GM19328 (cell line): Measurements from ENCODE around the gene MNX1.

Experiments
- ATAC-seq: cut with Tn5 transposase; IDR thresholded peaks from one replicate; pipeline ENCODE4 v1.9.1; 2021; ENCODE audit warnings: mild to moderate bottlenecking, moderate library complexity; ENCODE audit not compliant: unreplicated experiment

Gene MNX1

GRCh38 chr7:157033483-157034473 is 23.3 kb upstream of the MNX1 start:
- ATAC-seq = no peak

DNA sequence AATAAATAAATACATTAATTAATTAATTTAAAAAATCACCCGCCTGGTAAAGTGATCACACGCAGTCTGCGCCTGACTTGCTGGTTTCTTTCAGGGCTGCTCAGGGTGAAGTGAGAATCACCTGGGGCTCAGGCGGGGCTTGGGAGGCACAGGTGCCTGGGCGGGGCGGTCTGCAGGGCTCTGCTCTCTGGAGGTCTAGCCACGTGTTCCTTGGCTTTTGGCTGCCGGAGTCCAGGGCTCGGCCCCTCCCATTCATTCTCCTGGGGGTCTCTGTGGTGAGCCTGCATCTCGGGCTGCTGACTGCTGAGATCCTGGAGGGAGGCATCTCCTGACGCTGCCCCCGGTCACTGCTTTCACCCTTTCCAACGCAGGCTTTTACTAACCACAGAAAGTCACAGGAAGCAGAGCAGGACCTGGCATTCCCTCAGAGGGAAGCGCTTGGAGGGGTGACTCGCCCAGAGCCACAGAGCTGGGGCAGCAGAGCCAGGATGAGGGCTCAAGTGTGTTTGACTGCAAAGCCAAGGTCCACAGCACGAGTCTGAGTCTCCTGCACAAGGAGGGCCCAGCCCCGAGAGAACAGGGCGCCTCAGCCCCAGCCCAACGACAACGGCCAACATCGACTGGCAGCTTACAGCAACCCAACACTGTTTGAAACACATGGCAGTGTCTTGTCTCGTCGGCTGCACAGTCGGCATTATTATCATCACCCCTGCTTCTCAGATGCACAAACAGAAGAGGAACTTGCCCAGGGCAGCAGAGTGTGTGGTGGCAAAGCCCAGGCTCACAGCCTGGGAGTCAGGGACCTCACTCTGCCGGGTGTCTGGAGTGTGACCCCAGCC is 22.4 kb upstream of the MNX1 start:
- no peak for ATAC-seq

DNA sequence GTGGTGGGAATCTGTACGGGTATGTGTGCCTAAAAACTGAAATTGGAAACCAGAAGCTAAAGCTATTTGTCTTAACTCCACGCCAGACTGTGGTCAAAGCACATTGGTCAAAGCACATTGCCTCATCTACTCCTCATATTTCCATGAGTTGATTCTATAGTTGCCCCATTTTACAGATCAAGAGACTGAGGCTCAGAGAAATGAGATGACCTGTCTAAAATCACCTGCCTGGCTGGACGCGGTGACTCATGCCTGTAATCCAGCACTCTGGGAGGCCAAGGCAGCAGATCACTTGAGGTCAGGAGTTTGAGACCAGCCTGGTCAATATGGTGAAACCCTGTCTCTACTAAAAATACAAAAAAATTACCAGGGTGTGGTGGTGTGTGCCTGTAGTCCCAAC is 21.7 kb upstream of the MNX1 start:
- ATAC-seq = no peak

DNA sequence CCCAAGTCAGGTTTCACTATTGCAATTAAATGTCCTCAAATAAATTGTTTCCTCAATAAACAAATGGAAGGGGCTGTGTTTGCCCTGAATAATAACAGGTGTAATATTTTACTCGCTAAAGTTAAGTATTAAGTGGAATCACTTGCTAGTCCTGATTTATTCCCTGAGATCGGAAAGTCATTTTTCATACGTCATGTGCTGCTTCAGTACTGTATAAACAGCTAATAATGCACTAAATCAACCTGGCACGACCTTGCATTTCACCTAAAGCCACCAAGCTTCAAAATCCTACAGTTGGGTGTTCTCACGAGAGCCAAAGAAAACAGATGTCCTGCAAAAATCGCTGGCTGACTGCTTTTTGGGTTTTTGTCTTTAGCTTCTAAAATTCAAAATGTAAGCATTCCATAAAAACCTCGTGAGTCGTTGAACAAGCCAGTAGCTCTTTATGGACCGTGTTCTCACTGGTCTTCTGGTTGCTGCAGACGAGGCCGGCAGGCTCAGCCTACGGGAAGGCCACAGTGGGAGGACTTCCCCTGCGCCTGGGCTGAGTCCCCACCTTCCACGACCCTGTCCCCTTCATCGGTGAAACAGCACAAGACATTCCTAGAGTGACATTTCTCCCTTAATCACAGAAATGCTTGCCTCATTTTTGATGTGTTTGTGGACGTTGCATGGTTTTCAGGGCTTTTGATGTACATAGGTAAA is 17.9 kb upstream of the MNX1 start:
- ATAC-seq = no peak

DNA sequence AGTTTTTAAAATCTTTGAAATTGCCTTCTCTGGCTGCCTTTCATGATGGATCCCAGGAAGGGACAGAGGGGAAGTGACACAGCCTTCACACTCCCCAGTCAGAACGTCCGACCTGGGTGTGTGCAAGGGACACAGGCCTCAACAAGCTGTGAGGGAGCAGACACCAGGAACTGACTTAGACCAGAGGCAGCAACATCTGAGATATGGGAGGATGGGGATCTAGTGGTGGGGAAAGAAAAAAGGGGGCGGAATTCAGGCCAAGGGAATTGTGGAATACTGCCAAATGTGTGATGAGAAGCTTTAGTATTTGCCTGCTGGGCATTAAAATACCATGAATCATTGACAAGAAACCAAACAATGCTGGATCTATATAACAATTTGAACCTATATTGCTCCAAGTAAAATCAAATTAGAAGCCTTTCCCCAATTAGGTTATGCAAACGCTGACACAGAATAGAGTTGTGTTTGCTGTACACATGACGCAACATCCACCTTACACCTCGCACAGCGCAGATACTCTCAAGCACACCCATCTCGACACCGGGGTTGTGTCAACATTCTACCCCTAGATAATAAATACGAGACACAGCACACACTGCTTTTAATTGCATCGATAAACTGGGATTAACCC is 17.2 kb upstream of the MNX1 start:
- no peak for ATAC-seq

DNA sequence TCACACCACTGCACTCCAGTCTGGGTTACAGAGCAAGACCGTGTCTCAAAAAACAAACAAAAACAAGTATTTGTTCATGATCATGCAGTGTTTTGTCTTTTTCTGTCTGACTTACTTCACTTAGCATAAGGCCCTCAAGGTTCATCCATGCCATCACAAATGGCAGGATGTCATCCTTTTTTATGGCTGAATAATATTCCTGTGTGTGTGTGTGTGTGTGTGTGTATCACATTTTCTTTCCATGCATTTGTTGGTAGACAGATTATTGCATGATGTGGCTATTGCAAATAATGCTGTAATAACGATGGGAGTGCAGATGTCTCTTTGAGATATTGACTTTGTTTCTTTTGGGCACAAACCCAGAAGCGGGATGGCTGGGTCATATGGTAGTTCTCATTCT is 14.3 kb upstream of the MNX1 start:
- no peak for ATAC-seq

DNA sequence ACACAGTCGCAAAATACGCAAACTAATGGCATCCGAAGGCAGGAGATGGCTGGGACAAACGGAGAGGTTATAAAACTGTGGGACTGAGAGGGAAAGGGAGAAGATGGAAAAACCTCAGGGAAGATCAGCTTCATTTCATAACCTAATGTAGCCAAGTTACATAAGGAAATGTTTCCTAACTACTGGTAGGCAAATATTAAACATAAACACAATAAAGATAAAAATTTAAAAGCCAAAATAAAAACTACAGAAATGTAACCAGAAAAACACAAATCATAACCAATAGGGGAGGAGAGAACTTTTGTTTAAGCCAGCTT is 13.1 kb upstream of the MNX1 start:
- ATAC-seq = no peak

- no peak for ATAC-seq
Observed at GRCh38 chr7:157022681-157023588, 12.5 kb upstream of the MNX1 start.

DNA sequence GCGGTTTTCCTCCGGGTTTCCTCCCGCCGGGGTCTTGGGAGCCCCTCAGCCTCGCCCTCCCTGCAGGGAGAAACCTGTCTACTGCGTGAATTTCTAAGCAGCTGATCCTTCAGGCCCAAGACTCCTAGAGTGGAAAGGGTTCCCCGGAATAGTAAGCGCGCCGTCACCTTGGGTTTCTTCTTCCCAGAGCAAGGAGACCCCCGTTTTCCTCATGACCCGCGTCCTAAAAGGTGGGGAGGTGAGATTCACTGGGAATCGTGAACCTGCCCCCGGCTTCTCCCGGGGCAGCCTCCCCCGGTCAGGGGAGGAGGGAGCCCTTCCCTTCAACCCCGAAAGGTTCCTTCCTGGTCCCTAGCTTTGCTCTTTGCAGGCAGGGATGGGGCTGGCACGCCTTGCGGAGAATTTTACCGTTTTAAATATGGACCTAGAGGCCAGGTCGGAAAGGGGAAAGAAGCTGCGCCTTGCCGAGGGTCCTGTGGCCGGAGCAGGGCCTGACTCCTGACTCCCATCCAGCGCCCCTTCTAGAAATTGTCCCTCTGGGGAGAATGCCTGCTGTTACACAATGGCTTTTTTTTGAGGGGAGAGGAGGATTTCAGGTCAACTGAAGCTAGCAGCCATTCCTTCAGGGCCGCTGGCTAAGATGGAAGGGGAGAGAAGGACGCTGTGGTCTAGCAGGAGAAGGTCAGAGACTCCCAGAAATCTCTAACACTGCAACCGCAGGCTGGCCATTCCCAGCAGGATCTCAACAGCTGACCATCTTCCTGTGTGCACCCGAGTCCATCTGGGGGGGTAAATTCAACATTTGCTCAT is 11.6 kb upstream of the MNX1 start:
- no peak for ATAC-seq

DNA sequence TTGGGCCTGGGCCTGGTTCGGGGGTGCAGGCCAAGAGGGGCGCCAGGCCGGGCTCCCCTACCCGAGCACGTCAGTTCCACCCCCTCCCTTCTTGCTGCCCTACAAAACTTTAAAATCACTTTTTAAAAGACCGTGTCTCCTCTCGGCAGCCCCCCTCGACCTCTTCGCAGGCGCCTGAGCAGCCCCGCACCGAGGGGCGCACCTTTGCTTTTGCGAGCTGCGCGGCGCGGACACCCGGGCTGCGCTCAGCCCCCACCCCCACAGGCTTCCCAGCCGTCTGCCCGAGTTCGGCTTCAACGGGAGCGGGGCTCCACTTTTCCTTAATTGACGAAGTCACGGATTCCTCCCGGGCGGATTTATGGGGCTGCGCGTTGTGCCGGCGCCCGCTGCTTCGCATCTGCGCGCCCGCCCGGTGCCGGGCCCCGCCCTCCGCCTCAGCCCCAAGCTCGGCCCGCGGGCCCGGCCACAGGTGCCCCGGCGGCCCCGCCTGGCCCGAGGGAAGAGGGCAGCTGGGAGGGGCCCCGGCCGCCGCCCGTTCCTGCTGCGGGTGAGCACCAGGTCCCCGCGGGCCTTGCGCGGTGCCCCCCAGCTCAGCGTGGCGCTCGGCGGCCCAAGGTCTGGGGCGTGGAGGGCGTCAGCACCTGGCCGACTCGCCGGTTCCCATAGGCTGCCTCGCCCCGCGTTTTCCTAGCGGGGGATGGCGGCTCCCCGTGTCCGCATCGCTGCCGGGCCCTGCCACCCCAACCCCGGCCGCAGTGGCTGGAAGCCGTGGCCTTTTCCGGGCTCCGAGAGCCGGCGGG is 10.8 kb upstream of the MNX1 start:
- no peak for ATAC-seq

DNA sequence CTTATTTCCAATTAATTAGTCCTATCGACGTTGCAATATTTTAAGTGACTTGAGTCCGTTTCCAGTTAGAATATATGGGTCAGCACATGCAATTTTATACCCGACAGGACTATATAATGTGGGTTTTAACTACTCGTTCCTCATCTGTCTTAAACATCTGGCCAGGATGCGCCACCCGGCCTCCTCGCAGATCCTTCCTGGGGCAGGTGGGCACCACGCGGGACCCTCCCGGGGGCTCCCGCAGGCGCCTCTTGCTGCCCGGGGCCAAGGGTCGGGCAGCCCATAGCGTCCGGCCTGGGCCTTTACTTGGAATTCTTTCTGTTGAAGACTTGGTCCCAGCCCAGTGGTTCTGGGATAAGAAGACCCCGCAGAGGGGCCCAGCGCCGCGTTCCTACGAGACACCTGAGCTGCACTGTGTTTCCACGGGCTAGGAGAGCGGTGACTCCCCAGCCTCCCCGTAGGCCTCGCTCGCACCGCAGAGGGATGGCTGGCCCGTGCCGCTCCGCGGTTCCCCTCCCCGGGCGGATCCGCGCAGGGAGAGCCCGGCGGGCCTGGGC is 10.1 kb upstream of the MNX1 start:
- ATAC-seq = no peak

GRCh38 chr7:157019718-157020451 is 9.4 kb upstream of the MNX1 start:
- no peak for ATAC-seq

DNA sequence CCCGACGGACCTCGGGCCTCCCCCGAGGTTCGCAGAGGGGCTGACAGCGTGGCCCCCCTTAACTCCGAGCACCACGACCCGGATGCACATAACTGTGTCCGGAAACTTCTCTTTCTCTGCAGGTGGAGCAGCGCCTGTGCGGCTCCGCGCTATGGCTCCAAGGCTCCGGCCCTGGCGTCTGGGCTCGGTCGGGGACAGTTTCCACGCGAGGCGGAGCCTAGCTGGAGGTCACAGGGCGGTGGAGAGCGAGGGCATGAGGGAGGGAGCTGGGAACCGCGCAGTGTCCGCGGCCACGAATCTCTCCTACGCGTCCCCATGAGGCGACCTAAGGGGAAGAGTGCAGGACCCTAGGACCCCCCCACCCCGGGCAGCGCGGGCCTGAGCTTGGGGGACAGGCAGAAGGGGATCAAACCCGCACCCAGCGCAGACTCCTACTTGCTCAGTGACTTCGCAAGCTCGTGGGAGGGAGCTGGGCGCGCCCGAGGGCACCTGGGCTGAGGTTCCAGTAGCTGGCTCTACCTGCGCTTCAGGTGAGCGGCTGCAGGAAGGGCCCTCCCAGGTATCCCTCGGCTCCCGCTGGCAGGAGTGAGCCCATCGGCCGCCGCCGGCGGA is 8.6 kb upstream of the MNX1 start:
- no peak for ATAC-seq

DNA sequence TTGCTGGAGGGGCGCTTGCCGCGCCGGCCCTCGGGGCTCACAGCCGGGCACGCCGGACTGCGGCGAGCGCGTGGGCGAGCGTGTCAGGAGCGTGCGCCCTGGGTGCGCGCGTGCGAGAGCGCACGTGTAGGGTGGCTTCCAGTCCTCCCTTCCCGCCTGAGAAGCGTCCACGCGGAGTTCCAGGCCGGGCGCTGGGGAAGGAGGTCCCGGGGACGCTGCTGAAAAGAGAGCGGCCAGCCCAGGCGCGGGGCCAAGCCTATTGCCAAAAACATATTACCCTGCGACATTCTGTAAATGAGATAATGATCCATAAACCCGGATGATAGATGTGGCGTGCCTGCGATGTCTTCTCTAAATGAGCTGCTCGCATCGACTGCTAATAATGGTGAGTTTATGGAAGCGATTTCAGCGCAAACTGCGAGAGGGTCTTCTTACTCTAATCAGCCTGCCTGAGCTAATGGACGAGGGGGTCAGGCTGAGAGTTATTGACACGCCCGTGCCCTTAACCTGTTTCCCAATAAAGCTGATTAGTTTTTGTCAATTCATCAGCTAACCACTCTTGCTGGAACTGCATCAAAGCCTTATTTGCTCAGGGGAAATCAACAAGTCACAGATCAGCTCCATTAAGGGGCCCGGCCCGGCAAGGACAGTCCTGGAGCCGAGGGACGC is 8.0 kb upstream of the MNX1 start:
- no peak for ATAC-seq

- ATAC-seq = no peak
Observed at GRCh38 chr7:157017603-157018327, 7.3 kb upstream of the MNX1 start.

DNA sequence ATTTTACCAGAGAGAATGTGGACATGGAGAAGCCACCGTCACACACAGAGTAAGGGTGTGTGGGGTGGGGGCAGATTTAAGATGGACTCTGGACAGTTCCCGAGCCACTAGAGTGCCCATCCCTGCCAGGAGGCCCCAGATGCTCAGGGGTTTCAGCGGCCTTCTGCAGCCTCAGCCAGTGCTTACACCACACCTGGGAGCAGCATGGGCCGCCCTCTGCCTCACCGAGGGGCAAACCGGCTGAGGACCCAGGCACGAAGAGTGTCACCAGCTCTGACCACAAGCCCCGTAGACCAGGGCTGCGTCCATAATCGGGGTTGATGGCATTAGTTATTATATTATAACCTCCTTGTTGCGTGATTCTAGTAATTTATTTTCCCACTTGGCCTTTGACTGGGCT is 6.7 kb upstream of the MNX1 start:
- ATAC-seq = no peak
